OCI-LY1 (cell line): Measurements from ENCODE around the gene FRMD1.

Experiments
- H2AFZ ChIP-seq: fragments of 200-600 bp; sonication (generic), shearing (Covaris generic); 2 replicates; pipeline ENCODE4 v1.6.0; 2014; ENCODE audit warnings: antibody characterized with exemption, mild to moderate bottlenecking, low read length
- H3F3A ChIP-seq: fragments of 200-600 bp; sonication (generic), shearing (Covaris generic); 2 replicates; pipeline ENCODE4 v1.6.0; 2014; ENCODE audit warnings: mild to moderate bottlenecking, antibody characterized with exemption, low read length, moderate library complexity; ENCODE audit not compliant: insufficient read depth
- H3K27ac ChIP-seq: fragments of 200-600 bp; sonication (generic); 2 replicates; pipeline ENCODE4 v1.5.1; 2014; ENCODE audit warnings: low read length, mixed run types, mild to moderate bottlenecking, low read depth; ENCODE audit not compliant: poor library complexity, severe bottlenecking
- H3K27me3 ChIP-seq: fragments of 200-600 bp; sonication (generic); 2 replicates; pipeline ENCODE4 v1.6.0; 2014; ENCODE audit warnings: antibody characterized with exemption, mild to moderate bottlenecking, low read length, moderate library complexity; ENCODE audit not compliant: insufficient read depth
- H3K36me3 ChIP-seq: fragments of 200-600 bp; sonication (generic); 2 replicates; pipeline ENCODE4 v1.6.1; 2014; ENCODE audit warnings: mild to moderate bottlenecking, antibody characterized with exemption, low read length, moderate library complexity, mixed read lengths; ENCODE audit not compliant: insufficient read depth
- H3K4me1 ChIP-seq: fragments of 200-600 bp; sonication (generic); 2 replicates; pipeline ENCODE4 v1.5.1; 2014; ENCODE audit warnings: mild to moderate bottlenecking, low read length, moderate library complexity; ENCODE audit not compliant: insufficient read depth, severe bottlenecking
- H3K4me2 ChIP-seq: fragments of 200-600 bp; sonication (generic), shearing (Covaris generic); 2 replicates; pipeline ENCODE4 v1.6.1; 2014; ENCODE audit warnings: low read length
- H3K4me3 ChIP-seq: fragments of 200-600 bp; sonication (generic); 2 replicates; pipeline ENCODE4 v1.5.1; 2014; ENCODE audit warnings: low read length, low read depth, mild to moderate bottlenecking, mixed read lengths; ENCODE audit not compliant: poor library complexity, severe bottlenecking
- H3K79me2 ChIP-seq: fragments of 200-600 bp; shearing (Covaris generic); 2 replicates; pipeline ENCODE4 v1.6.1; 2016; ENCODE audit warnings: mixed run types, low read length, mixed read lengths; ENCODE audit not compliant: insufficient read depth
- H3K9ac ChIP-seq: fragments of 200-600 bp; sonication (generic), shearing (Covaris generic); 2 replicates; pipeline ENCODE4 v1.6.1; 2014; ENCODE audit warnings: mild to moderate bottlenecking, low read length, mixed read lengths
- H3K9me2 ChIP-seq: fragments of 200-600 bp; sonication (generic), shearing (Covaris generic); 2 replicates; pipeline ENCODE4 v1.6.1; 2014; ENCODE audit warnings: low read depth, mild to moderate bottlenecking, low read length, mixed read lengths
- H3K9me3 ChIP-seq: fragments of 200-600 bp; shearing (Covaris generic); 2 replicates; pipeline ENCODE4 v1.6.1; 2014; ENCODE audit warnings: low read length, mixed read lengths
- H4K20me1 ChIP-seq: fragments of 200-600 bp; sonication (generic), shearing (Covaris generic); 2 replicates; pipeline ENCODE4 v1.6.0; 2016; ENCODE audit warnings: mild to moderate bottlenecking, low read length; ENCODE audit not compliant: insufficient read depth
- EZH2 ChIP-seq: fragments of 200-600 bp; sonication (generic), shearing (Covaris generic); IDR thresholded peaks from 2 replicates; pipeline ENCODE4 v1.8.0; 2017; ENCODE audit warnings: borderline replicate concordance, mixed run types, mild to moderate bottlenecking, antibody characterized with exemption, low read length, moderate library complexity, mixed read lengths
- TF ChIP-seq, protein P1 (sequence below): fragments of 200-600 bp; sonication (generic), shearing (Covaris generic); IDR thresholded peaks from 2 replicates; pipeline ENCODE4 v1.5.1; 2017; ENCODE audit warnings: mild to moderate bottlenecking, antibody characterized with exemption, low read length, moderate library complexity, mixed read lengths

The FRMD1 gene

DNA sequence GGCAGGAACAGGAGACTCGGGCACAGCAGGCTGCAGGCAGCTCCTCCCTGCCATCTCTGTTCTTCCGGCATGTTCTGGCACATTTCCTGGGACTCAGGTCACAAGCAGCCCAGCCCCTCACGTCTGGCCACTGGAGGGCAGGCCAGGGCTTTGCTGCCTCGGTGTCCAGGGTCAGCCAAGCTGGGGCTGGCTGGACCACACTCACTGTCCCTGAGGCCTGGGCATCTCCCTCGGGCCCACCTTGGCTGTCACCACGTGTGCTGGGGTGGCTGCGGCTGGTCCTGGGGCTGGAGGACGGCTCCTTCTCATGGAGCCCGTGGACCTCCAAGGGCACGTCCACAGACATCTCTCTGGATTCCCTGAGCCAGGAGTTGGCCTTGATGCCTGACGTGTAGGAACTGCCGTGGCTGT is 18.5 kb downstream of the FRMD1 start:
- no peak overlapping the region for H2AFZ ChIP-seq
- H3K9me2 ChIP-seq: no peaks in the 10 kb centered on the region
- TF ChIP-seq, protein P1, sequence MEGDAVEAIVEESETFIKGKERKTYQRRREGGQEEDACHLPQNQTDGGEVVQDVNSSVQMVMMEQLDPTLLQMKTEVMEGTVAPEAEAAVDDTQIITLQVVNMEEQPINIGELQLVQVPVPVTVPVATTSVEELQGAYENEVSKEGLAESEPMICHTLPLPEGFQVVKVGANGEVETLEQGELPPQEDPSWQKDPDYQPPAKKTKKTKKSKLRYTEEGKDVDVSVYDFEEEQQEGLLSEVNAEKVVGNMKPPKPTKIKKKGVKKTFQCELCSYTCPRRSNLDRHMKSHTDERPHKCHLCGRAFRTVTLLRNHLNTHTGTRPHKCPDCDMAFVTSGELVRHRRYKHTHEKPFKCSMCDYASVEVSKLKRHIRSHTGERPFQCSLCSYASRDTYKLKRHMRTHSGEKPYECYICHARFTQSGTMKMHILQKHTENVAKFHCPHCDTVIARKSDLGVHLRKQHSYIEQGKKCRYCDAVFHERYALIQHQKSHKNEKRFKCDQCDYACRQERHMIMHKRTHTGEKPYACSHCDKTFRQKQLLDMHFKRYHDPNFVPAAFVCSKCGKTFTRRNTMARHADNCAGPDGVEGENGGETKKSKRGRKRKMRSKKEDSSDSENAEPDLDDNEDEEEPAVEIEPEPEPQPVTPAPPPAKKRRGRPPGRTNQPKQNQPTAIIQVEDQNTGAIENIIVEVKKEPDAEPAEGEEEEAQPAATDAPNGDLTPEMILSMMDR: no peak
- no peak for TF ChIP-seq EZH2
- H3K9ac ChIP-seq: no peak overlapping the region
- no peak overlapping the region for H3K4me3 ChIP-seq
- H3K9me3 ChIP-seq: no peaks in the 10 kb centered on the region
- no peaks in the 10 kb centered on the region for H3K79me2 ChIP-seq
- H3K27me3 ChIP-seq: no peaks in the 10 kb centered on the region
- no peaks in the 10 kb centered on the region for H3F3A ChIP-seq
- H3K4me2 ChIP-seq: no peak overlapping the region
- H3K4me1 ChIP-seq: no peaks in the 10 kb centered on the region
- H3K27ac ChIP-seq: no peak overlapping the region
- no peaks in the 10 kb centered on the region for H4K20me1 ChIP-seq
- no peaks in the 10 kb centered on the region for H3K36me3 ChIP-seq

DNA sequence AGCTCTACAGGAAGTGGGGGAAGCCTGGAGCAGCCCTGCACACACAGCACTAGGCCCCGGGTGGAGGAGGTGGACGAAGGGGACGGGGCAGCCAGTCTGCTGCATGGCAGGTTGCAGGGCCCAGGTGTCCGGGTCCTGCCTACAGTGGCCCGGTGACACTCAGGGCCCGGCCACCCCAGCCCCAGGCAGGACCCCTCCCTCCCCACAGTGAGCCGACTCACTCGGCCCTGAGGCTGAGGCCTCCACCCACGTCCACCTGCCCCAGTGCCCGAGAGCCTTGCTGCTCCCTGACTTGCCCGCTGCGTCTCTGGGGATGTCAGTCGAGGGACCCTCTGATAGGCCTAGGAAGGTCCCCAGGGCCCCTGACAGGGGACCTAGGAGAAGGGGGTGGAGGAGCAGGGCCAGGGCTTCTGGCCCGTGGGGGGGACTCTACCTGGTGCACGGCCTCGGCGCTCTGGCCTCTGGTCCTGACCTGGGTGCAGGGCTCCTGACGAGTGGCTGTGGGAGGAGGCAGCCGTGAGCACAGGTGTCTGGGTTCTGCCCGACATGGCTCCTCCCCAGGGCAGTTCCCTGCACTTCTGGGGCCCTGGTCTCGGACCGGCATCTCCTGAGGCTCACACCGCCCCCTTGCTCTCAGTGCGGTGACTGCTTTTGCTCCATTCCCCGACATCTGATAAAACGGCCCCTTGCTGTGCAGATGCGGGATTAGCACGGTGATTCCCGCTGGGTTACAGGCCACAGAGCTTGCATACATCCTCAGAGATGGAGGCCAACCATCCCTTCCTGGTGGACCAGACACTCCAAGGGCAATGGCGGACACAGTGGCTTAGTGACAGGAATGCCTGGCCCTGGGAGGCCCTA is 20.1 kb downstream of the FRMD1 start:
- TF ChIP-seq, protein P1: no peak
- TF ChIP-seq EZH2: no peak
- Histone ChIP-seq H3F3A (no peaks in the 10 kb centered on the region), H3K9me2 (no peaks in the 10 kb centered on the region), H3K79me2 (no peaks in the 10 kb centered on the region), H3K4me2 (no peak overlapping the region), H3K27me3 (no peaks in the 10 kb centered on the region), H3K4me3 (no peak overlapping the region), H3K36me3 (no peaks in the 10 kb centered on the region), H4K20me1 (no peaks in the 10 kb centered on the region), H3K9ac (no peak overlapping the region), H3K9me3 (no peaks in the 10 kb centered on the region), H2AFZ (no peak overlapping the region), H3K27ac (no peak overlapping the region), H3K4me1 (no peaks in the 10 kb centered on the region)

DNA sequence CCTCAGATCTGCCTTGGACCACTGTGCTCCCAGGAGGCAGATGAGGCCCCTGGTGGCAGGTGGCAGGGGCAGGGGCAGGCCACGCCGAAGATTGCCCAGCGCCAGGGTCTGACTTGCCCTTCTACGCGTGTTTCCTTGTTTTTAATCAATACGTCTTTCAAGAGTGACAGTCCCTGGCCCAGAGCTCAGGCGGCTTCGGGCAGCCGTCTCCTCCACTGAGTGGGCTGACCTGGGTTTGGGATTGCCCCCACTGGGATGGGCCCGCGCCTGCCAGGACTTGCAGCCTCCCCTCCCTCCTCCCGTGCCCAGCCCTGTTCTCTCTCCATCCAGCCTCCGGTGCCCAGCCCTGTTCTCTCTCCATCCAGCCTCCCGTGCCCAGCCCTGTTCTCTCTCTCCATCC is 21.2 kb downstream of the FRMD1 start:
- Histone ChIP-seq H3K27ac (no peak overlapping the region), H2AFZ (no peak overlapping the region), H4K20me1 (no peaks in the 10 kb centered on the region), H3K36me3 (no peaks in the 10 kb centered on the region), H3K9me2 (no peaks in the 10 kb centered on the region), H3K4me1 (no peaks in the 10 kb centered on the region), H3F3A (no peaks in the 10 kb centered on the region), H3K27me3 (no peaks in the 10 kb centered on the region), H3K4me3 (no peak overlapping the region), H3K4me2 (no peak overlapping the region), H3K79me2 (no peaks in the 10 kb centered on the region), H3K9ac (no peak overlapping the region), H3K9me3 (no peaks in the 10 kb centered on the region)
- TF ChIP-seq, protein P1: no peak
- TF ChIP-seq EZH2: no peak
